GM18867 (cell line): Measurements from ENCODE around the gene ADIG.
"Not testable (repeated sequence)": the region's sequence is repeated elsewhere in the genome, so short reads cannot be mapped to it uniquely, and the experiment has no call there.

Experiments
- ATAC-seq: cut with Tn5 transposase; IDR thresholded peaks from one replicate; pipeline ENCODE4 v1.9.1; 2021; ENCODE audit warnings: mild to moderate bottlenecking, moderate library complexity; ENCODE audit not compliant: unreplicated experiment

Gene ADIG

GRCh38 chr20:38569747-38570525 is 11.1 kb upstream of the ADIG start:
- ATAC-seq: no peak

GRCh38 chr20:38573413-38573812 is 7.6 kb upstream of the ADIG start:
- no peak for ATAC-seq

- ATAC-seq: no peak
Observed at GRCh38 chr20:38579219-38579910, 1.6 kb upstream of the ADIG start.

- ATAC-seq: no peak
Observed at GRCh38 chr20:38579921-38580320, 1.1 kb upstream of the ADIG start.

GRCh38 chr20:38581830-38582358 is 897 bp downstream of the ADIG start:
- no peak for ATAC-seq

GRCh38 chr20:38583306-38583705 is 2.3 kb downstream of the ADIG start:
- ATAC-seq: no peak

- ATAC-seq: no peak
Observed at GRCh38 chr20:38584099-38584763, 3.2 kb downstream of the ADIG start.

- no peak for ATAC-seq
Observed at GRCh38 chr20:38585404-38586180, 4.6 kb downstream of the ADIG start.

- no peak for ATAC-seq
Observed at GRCh38 chr20:38586181-38586525, 5.2 kb downstream of the ADIG start.

GRCh38 chr20:38588303-38588702 is 7.3 kb downstream of the ADIG start:
- no peak for ATAC-seq

- ATAC-seq: no peak
Observed at GRCh38 chr20:38589351-38589750, 8.4 kb downstream of the ADIG start.

GRCh38 chr20:38589967-38590675 is 9.1 kb downstream of the ADIG start:
- no peak for ATAC-seq

- ATAC-seq: no peak
Observed at GRCh38 chr20:38590676-38591473, 9.9 kb downstream of the ADIG start.

GRCh38 chr20:38591474-38592410 is 10.7 kb downstream of the ADIG start:
- no peak for ATAC-seq

- not testable (repeated sequence) for ATAC-seq
Observed at GRCh38 chr20:38592411-38592790, 11.4 kb downstream of the ADIG start.

GRCh38 chr20:38594281-38594680 is 13.3 kb downstream of the ADIG start:
- not testable (repeated sequence) for ATAC-seq

- ATAC-seq: not testable (repeated sequence)
Observed at GRCh38 chr20:38595886-38596285, 14.9 kb downstream of the ADIG start.

GRCh38 chr20:38599410-38599882 is 18.4 kb downstream of the ADIG start:
- ATAC-seq: no peak
